SK-N-SH (cell line): ENCODE measurements around the gene SPDEF. TPM values are rescaled to one million over a fixed set of nuclear protein-coding genes. Genes with fewer than 3 reads are reported as not detected.

ENCODE experiments used
- CTCF ChIA-PET: fragments of 300-600, 350-600 bp; formaldehyde crosslinking; extraction: SDS; loops from one replicate; lab custom pipeline; 2021; lab: Yijun Ruan, JAX
- POLR2A ChIA-PET: fragments of 350-600 bp; sonication (Branson Sonifier 250); formaldehyde crosslinking; extraction: SDS; loops from one replicate; lab custom pipeline; 2020; ENCODE audit warnings: antibody characterized with exemption, inconsistent platforms; lab: Yijun Ruan, JAX
- DNase-seq: peaks from one replicate; pipeline ENCODE4 v3.0.0; 2012
- H2AFZ ChIP-seq: fragments of 200-600 bp; sonication (generic); 2 replicates; pipeline ENCODE4 v1.8.1; 2016; ENCODE audit warnings: antibody characterized with exemption, mild to moderate bottlenecking, low read depth
- H3F3A ChIP-seq: fragments of 200-600 bp; sonication (generic); replicated peaks from 2 replicates; pipeline ENCODE3; 2016; ENCODE audit warnings: antibody characterized with exemption, mild to moderate bottlenecking; ENCODE audit not compliant: insufficient read depth
- H3K27ac ChIP-seq, 2 experiments: fragments of 200-500 bp in 1 of 2; fragments of 200-600 bp in 1 of 2; sonication (Bioruptor generic) in 1 of 2; sonication (generic), shearing (Covaris generic) in 1 of 2; 2 replicates each; pipeline versions ENCODE4 v1.5.1 to v1.6.1; 2014 to 2016; ENCODE audit warnings: low read depth in 2 of 2, inconsistent platforms in 1 of 2, low read length in 1 of 2, mild to moderate bottlenecking in 1 of 2, mixed read lengths in 1 of 2
- H3K27me3 ChIP-seq: fragments of 200-600 bp; sonication (generic), shearing (Covaris generic); 2 replicates; pipeline ENCODE4 v1.6.1; 2016; ENCODE audit warnings: mixed run types; ENCODE audit not compliant: insufficient read depth
- H3K36me3 ChIP-seq, 2 experiments: fragments of 200-500 bp in 1 of 2; fragments of 200-600 bp in 1 of 2; sonication (Bioruptor generic) in 1 of 2; sonication (generic) in 1 of 2; replicated peaks in 1 of 2; 2 replicates each; pipeline versions ENCODE3 to v1.5.1; 2014 to 2016; ENCODE audit warnings: low read length in 1 of 2, mild to moderate bottlenecking in 1 of 2; ENCODE audit not compliant: insufficient read depth in 2 of 2, control insufficient read depth in 1 of 2
- H3K4me1 ChIP-seq, 2 experiments: fragments of 200-500 bp in 1 of 2; fragments of 200-600 bp in 1 of 2; sonication (Bioruptor generic) in 1 of 2; sonication (generic), shearing (Covaris generic) in 1 of 2; 2 replicates each; pipeline versions ENCODE4 v1.5.1 to v1.6.1; 2014 to 2016; ENCODE audit warnings: low read depth in 1 of 2, low read length in 1 of 2, mixed run types in 1 of 2; ENCODE audit not compliant: insufficient read depth in 2 of 2, control insufficient read depth in 1 of 2
- H3K4me2 ChIP-seq: fragments of 200-600 bp; sonication (generic), shearing (Covaris generic); 2 replicates; pipeline ENCODE4 v1.6.1; 2017; ENCODE audit warnings: mixed run types
- H3K4me3 ChIP-seq, 2 experiments: fragments of 200-500 bp in 1 of 2; fragments of 200-600 bp in 1 of 2; sonication (Bioruptor generic) in 1 of 2; sonication (generic), shearing (Covaris generic) in 1 of 2; 2 replicates each; pipeline versions ENCODE4 v1.5.1 to v1.8.1; 2014 to 2016; ENCODE audit warnings: low read depth in 2 of 2, inconsistent platforms in 1 of 2, low read length in 1 of 2, mild to moderate bottlenecking in 1 of 2, mixed read lengths in 1 of 2, moderate library complexity in 1 of 2
- H3K79me2 ChIP-seq: fragments of 200-600 bp; sonication (generic); 2 replicates; pipeline ENCODE4 v1.8.1; 2017; ENCODE audit warnings: mild to moderate bottlenecking; ENCODE audit not compliant: insufficient read depth
- H3K9ac ChIP-seq: fragments of 200-600 bp; sonication (generic); 2 replicates; pipeline ENCODE4 v1.6.1; 2017; ENCODE audit warnings: mixed run types
- H3K9me2 ChIP-seq: fragments of 200-600 bp; sonication (generic); 2 replicates; pipeline ENCODE4 v1.6.1; 2017; ENCODE audit warnings: mixed run types
- H3K9me3 ChIP-seq: fragments of 200-600 bp; sonication (generic); 2 replicates; pipeline ENCODE4 v1.6.1; 2017; ENCODE audit warnings: mixed run types, mild to moderate bottlenecking, moderate library complexity
- H4K20me1 ChIP-seq: fragments of 200-600 bp; sonication (generic); 2 replicates; pipeline ENCODE4 v1.6.1; 2017; ENCODE audit warnings: mild to moderate bottlenecking, mixed run types; ENCODE audit not compliant: insufficient read depth
- CHD2 ChIP-seq: fragments of 150-350 bp; IDR thresholded peaks from 2 replicates; pipeline ENCODE4 v1.6.1; 2018; ENCODE audit warnings: low read length; ENCODE audit not compliant: partially characterized antibody
- CTCF ChIP-seq: fragments of 200-600 bp; sonication (generic); IDR thresholded peaks from 2 replicates; pipeline ENCODE4 v1.6.1; 2017; ENCODE audit warnings: antibody characterized with exemption, mild to moderate bottlenecking, moderate library complexity
- EZH2phosphoT487 ChIP-seq: fragments of 200-600 bp; sonication (generic); IDR thresholded peaks from 2 replicates; pipeline ENCODE4 v1.6.1; 2017; ENCODE audit warnings: low read depth, mixed run types, mild to moderate bottlenecking, antibody characterized with exemption, moderate library complexity, borderline replicate concordance
- GABPA ChIP-seq: IDR thresholded peaks from 2 replicates; pipeline ENCODE4 v1.4.0; 2012; ENCODE audit warnings: low read depth, mild to moderate bottlenecking
- MEF2A ChIP-seq: IDR thresholded peaks from 2 replicates; pipeline ENCODE4 v1.4.0; 2012; ENCODE audit warnings: low read depth, borderline replicate concordance
- NFIC ChIP-seq: IDR thresholded peaks from 2 replicates; pipeline ENCODE4 v1.4.0; 2012; ENCODE audit warnings: borderline replicate concordance
- NRF1 ChIP-seq: IDR thresholded peaks from 2 replicates; pipeline ENCODE4 v1.6.1; 2012; ENCODE audit warnings: low read depth, mild to moderate bottlenecking, low read length
- PBX3 ChIP-seq: IDR thresholded peaks from 2 replicates; pipeline ENCODE4; 2012
- POLR2AphosphoS5 ChIP-seq: IDR thresholded peaks from 2 replicates; pipeline ENCODE4 v1.6.1; 2012; ENCODE audit warnings: low read depth, low read length
- RCOR1 ChIP-seq: fragments of 150-350 bp; IDR thresholded peaks from 2 replicates; pipeline ENCODE4 v1.6.1; 2017; ENCODE audit warnings: antibody characterized with exemption, low read length
- REST ChIP-seq: IDR thresholded peaks from 2 replicates; pipeline ENCODE4 v1.6.1; 2012; ENCODE audit warnings: mild to moderate bottlenecking, low read depth, low read length, moderate library complexity
- RFX5 ChIP-seq: IDR thresholded peaks from 2 replicates; pipeline ENCODE4 v1.6.1; 2012; ENCODE audit warnings: mild to moderate bottlenecking, improper control_type of control experiment, low read length
- RXRA ChIP-seq: IDR thresholded peaks from 2 replicates; pipeline ENCODE4 v1.4.0; 2012; ENCODE audit warnings: low read depth, mild to moderate bottlenecking, borderline replicate concordance
- SMC3 ChIP-seq: IDR thresholded peaks from 2 replicates; pipeline ENCODE4 v1.6.1; 2012; ENCODE audit warnings: low read depth, low read length, improper control_type of control experiment
- TAF1 ChIP-seq: IDR thresholded peaks from 2 replicates; pipeline ENCODE4 v1.6.1; 2012; ENCODE audit warnings: low read depth, mild to moderate bottlenecking, low read length, moderate library complexity, borderline replicate concordance
- TCF12 ChIP-seq: IDR thresholded peaks from 2 replicates; pipeline ENCODE4 v1.4.0; 2012
- USF1 ChIP-seq: IDR thresholded peaks from 2 replicates; pipeline ENCODE4 v1.4.0; 2012; ENCODE audit warnings: low read depth, borderline replicate concordance
- YY1 ChIP-seq: IDR thresholded peaks from 2 replicates; pipeline ENCODE4 v1.4.0; 2012; ENCODE audit warnings: low read depth, mild to moderate bottlenecking
- ZBTB33 ChIP-seq: IDR thresholded peaks from 2 replicates; pipeline ENCODE4 v1.4.0; 2012; ENCODE audit warnings: low read depth, borderline replicate concordance
- WGBS: methylation state at CpG from one replicate; pipeline ENCODE4 v1.1.6; 2017; ENCODE audit warnings: low lambda C conversion rate; 5-methylcytosine and 5-hydroxymethylcytosine counted together
- polyA plus RNA-seq, 3 experiments: library from polyadenylated mRNA; depleted of rRNA; stranded (reverse); fragments of >200 nt; gene quantifications; 2 replicates each; pipeline ENCODE4 v1.2.3, GENCODE V29; 2012

Gene SPDEF
- polyA plus RNA-seq, 1 of the 3 experiments (the other 2 are of a cell fraction), result 0.10 TPM

- no peaks in the 10 kb centered on the region; the same call in 1 of the 2 replicates for H3K27me3 ChIP-seq
- no peak overlapping the region for H3K27ac ChIP-seq
- ChIA-PET POLR2A (no interaction called here), CTCF (interaction anchor here (1.0 kb wide), 1 partner anchor 75 kb away, joined by 3 read pairs; no protein-coding TSS in a partner anchor)
- H3K9me2 ChIP-seq, result no peaks in the 10 kb centered on the region
- TF ChIP-seq GABPA, result no peak
- no peak for TF ChIP-seq RFX5
- TF ChIP-seq EZH2phosphoT487, result no peak
- no peak for TF ChIP-seq RCOR1
- TF ChIP-seq MEF2A, result no peak
- TF ChIP-seq YY1, result no peak
- TF ChIP-seq NRF1, result no peak
- no peak for TF ChIP-seq TCF12
- no peak for TF ChIP-seq NFIC
- no peaks in the 10 kb centered on the region for H3K36me3 ChIP-seq
- WGBS, result 88% methylated on average over 4 of the region's 4 CpGs
- no peak overlapping the region for H3K4me2 ChIP-seq
- H3K4me1 ChIP-seq, result peaks cover 0 to 10% of the 10 kb centered on the region in 2 experiments; a peak in 1 of 4 replicates
- no peak overlapping the region for H3K4me3 ChIP-seq
- H3K79me2 ChIP-seq, result no peaks in the 10 kb centered on the region
- no peak overlapping the region for H3K9ac ChIP-seq
- H3F3A ChIP-seq, result no peaks in the 10 kb centered on the region
- H2AFZ ChIP-seq, result no peak overlapping the region
- H3K9me3 ChIP-seq, result no peaks in the 10 kb centered on the region
- H4K20me1 ChIP-seq, result no peaks in the 10 kb centered on the region
- no peak for DNase-seq
These were observed 42.5 kb downstream of the SPDEF start for GRCh38 chr6:34513646-34514045.

- Histone ChIP-seq H3F3A (no peaks in the 10 kb centered on the region), H2AFZ (no peak overlapping the region), H3K79me2 (no peaks in the 10 kb centered on the region), H3K4me1 (peaks cover 0 to 10% of the 10 kb centered on the region in 2 experiments; a peak in 1 of 4 replicates), H4K20me1 (no peaks in the 10 kb centered on the region), H3K36me3 (no peaks in the 10 kb centered on the region), H3K9me2 (no peaks in the 10 kb centered on the region), H3K9me3 (no peaks in the 10 kb centered on the region), H3K27me3 (no peaks in the 10 kb centered on the region; the same call in 1 of the 2 replicates), H3K9ac (no peak overlapping the region), H3K4me3 (no peak overlapping the region), H3K27ac (no peak overlapping the region), H3K4me2 (no peak overlapping the region)
- DNase-seq, result no peak
- CTCF ChIA-PET, result interaction anchor here (0.8 kb wide), 1 partner anchor 14 kb away, joined by 3 read pairs; no protein-coding TSS in a partner anchor
- whole genome bisulfite sequencing, result 86% methylated on average over 3 of the region's 5 CpGs
- POLR2A ChIA-PET, result interaction anchor here (0.6 kb wide), 1 partner anchor 228 kb away, joined by 4 read pairs; no protein-coding TSS in a partner anchor
- TF ChIP-seq REST, result no peak
- TF ChIP-seq POLR2AphosphoS5, result no peak
- TF ChIP-seq TCF12, result no peak
- no peak for TF ChIP-seq ZBTB33
- TF ChIP-seq TAF1, result no peak
- no peak for TF ChIP-seq SMC3
- TF ChIP-seq RXRA, result no peak
- TF ChIP-seq CTCF, result no peak
- TF ChIP-seq CHD2, result no peak
- TF ChIP-seq YY1, result no peak
- no peak for TF ChIP-seq GABPA
- no peak for TF ChIP-seq PBX3
- no peak for TF ChIP-seq RCOR1
- no peak for TF ChIP-seq USF1
These were observed 43.4 kb downstream of the SPDEF start for GRCh38 chr6:34512738-34513115.
